Mesothelial cell of epicardium (in vitro differentiated cells): ENCODE data around the gene TAPT1. TPM values are rescaled to one million over a fixed set of nuclear protein-coding genes. Genes with fewer than 3 reads are reported as not detected.
"Not testable (repeated sequence)": the region's sequence is repeated elsewhere in the genome, so short reads cannot be mapped to it uniquely, and the experiment has no call there.

ENCODE experiments used
- DNase-seq, 2 experiments: peaks; one replicate each; pipeline ENCODE4 v3.0.0; 2021; ENCODE audit warnings: low spot score in 2 of 2; ENCODE audit not compliant: unreplicated experiment in 2 of 2
- H3K27ac Mint-ChIP-seq: 2 replicates; pipeline ENCODE4 v1.8.0; 2021; ENCODE audit warnings: mixed read lengths
- H3K27me3 Mint-ChIP-seq: 2 replicates; pipeline ENCODE4 v1.8.0; 2021; ENCODE audit warnings: low read depth, mixed read lengths
- H3K36me3 Mint-ChIP-seq: 2 replicates; pipeline ENCODE4 v1.8.0; 2021; ENCODE audit warnings: mixed read lengths
- H3K4me1 Mint-ChIP-seq: 2 replicates; pipeline ENCODE4 v1.8.0; 2021; ENCODE audit warnings: mixed read lengths
- H3K4me3 Mint-ChIP-seq: 2 replicates; pipeline ENCODE4 v1.8.0; 2021; ENCODE audit warnings: mild to moderate bottlenecking, moderate library complexity, mixed read lengths
- H3K9me3 Mint-ChIP-seq: 2 replicates; pipeline ENCODE4 v1.8.0; 2021; ENCODE audit warnings: mixed read lengths
- CTCF ChIP-seq: fragments of 200-600 bp; sonication (generic); IDR thresholded peaks from one replicate; pipeline ENCODE4 v1.5.0; 2021; ENCODE audit warnings: antibody characterized with exemption; ENCODE audit not compliant: unreplicated experiment
- total RNA-seq: library from RNA; stranded (reverse); gene quantifications from 3 replicates; pipeline ENCODE4 v1.2.1, GENCODE V29; 2021

TAPT1 gene
- total RNA-seq, 1 donor from 2014 or later = 38.7 TPM

- DNase-seq = no peak
- Mint-ChIP-seq H3K4me3 (no peak overlapping the region), H3K27ac (no peak overlapping the region), H3K9me3 (no peaks in the 10 kb centered on the region), H3K4me1 (peaks cover 9% of the 10 kb centered on the region), H3K36me3 (no peaks in the 10 kb centered on the region), H3K27me3 (no peaks in the 10 kb centered on the region)
- no peak for TF ChIP-seq CTCF
Measured at GRCh38 chr4:16202598-16202997, 23.7 kb downstream of the TAPT1 start.

GRCh38 chr4:16199093-16199492, 27.2 kb downstream of the TAPT1 start:
- Mint-ChIP-seq H3K4me1 (peaks cover 27% of the 10 kb centered on the region), H3K9me3 (no peaks in the 10 kb centered on the region), H3K27ac (no peak overlapping the region), H3K36me3 (no peaks in the 10 kb centered on the region), H3K4me3 (no peak overlapping the region), H3K27me3 (no peaks in the 10 kb centered on the region)
- DNase-seq = no peak
- no peak for TF ChIP-seq CTCF

- Mint-ChIP-seq H3K4me3 (no peak overlapping the region), H3K9me3 (no peaks in the 10 kb centered on the region), H3K27me3 (no peaks in the 10 kb centered on the region), H3K27ac (no peak overlapping the region), H3K36me3 (no peaks in the 10 kb centered on the region), H3K4me1 (peaks cover 27% of the 10 kb centered on the region)
- TF ChIP-seq CTCF = no peak
- DNase-seq = no peak
Measured at GRCh38 chr4:16197876-16198665, 28.2 kb downstream of the TAPT1 start.

- DNase-seq = no peak
- H3K4me3 Mint-ChIP-seq = peak overlapping the region; percentile 4
- no peaks in the 10 kb centered on the region for H3K9me3 Mint-ChIP-seq
- H3K36me3 Mint-ChIP-seq = no peaks in the 10 kb centered on the region
- H3K27me3 Mint-ChIP-seq = no peaks in the 10 kb centered on the region
- peak overlapping the region; percentile 43 for H3K27ac Mint-ChIP-seq
- no peak for TF ChIP-seq CTCF
- H3K4me1 Mint-ChIP-seq = peaks cover 32% of the 10 kb centered on the region
Measured at GRCh38 chr4:16196482-16197393, 29.5 kb downstream of the TAPT1 start.

- Mint-ChIP-seq H3K27ac (no peak overlapping the region), H3K27me3 (no peaks in the 10 kb centered on the region), H3K36me3 (peaks cover 4% of the 10 kb centered on the region), H3K9me3 (no peaks in the 10 kb centered on the region), H3K4me3 (no peak overlapping the region), H3K4me1 (peaks cover 33% of the 10 kb centered on the region)
- no peak for DNase-seq
- TF ChIP-seq CTCF = no peak
Measured at GRCh38 chr4:16195209-16195608, 31.1 kb downstream of the TAPT1 start.

- not testable (repeated sequence) for DNase-seq, H3K4me3 Mint-ChIP-seq, H3K27ac Mint-ChIP-seq, H3K36me3 Mint-ChIP-seq, H3K27me3 Mint-ChIP-seq, H3K9me3 Mint-ChIP-seq
- peaks cover 33% of the 10 kb centered on the region for H3K4me1 Mint-ChIP-seq
Measured at GRCh38 chr4:16194798-16195197, 31.5 kb downstream of the TAPT1 start.
